Endothelial cell of umbilical vein (primary cell): ENCODE results near the gene ITPR1.

ENCODE experiments used
- CTCF ChIP-seq, 2 donors: IDR thresholded peaks; 1 replicate in 1 of 2; 2 replicates in 1 of 2; pipeline ENCODE4 v1.5.1; 2011; ENCODE audit warnings: low read length in 2 of 2, mild to moderate bottlenecking in 2 of 2, moderate library complexity in 2 of 2, control low read depth in 1 of 2, inconsistent platforms in 1 of 2, low read depth in 1 of 2; ENCODE audit not compliant: insufficient read depth in 1 of 2; ENCODE audit errors: extremely low read depth in 1 of 2
- EZH2 ChIP-seq: IDR thresholded peaks from 2 replicates; pipeline ENCODE4 v1.6.1; 2012; ENCODE audit warnings: borderline replicate concordance, low read depth, mild to moderate bottlenecking, moderate library complexity, low read length, inconsistent platforms; ENCODE audit not compliant: severe bottlenecking
- FOS ChIP-seq: IDR thresholded peaks from 2 replicates; pipeline ENCODE4 v1.6.1; 2011; ENCODE audit warnings: mild to moderate bottlenecking, low read length, moderate library complexity, borderline replicate concordance; ENCODE audit not compliant: insufficient read depth
- GATA2 ChIP-seq: IDR thresholded peaks from 2 replicates; pipeline ENCODE4 v1.7.0; 2011; ENCODE audit warnings: low read depth, mild to moderate bottlenecking, moderate library complexity, mixed read lengths, low read length; ENCODE audit not compliant: insufficient read length, insufficient read depth
- JUN ChIP-seq: IDR thresholded peaks from 2 replicates; pipeline ENCODE4 v1.6.1; 2011; ENCODE audit warnings: borderline replicate concordance, low read depth; ENCODE audit not compliant: insufficient read length, insufficient read depth
- MAX ChIP-seq: IDR thresholded peaks from 2 replicates; pipeline ENCODE4 v1.6.1; 2011; ENCODE audit not compliant: insufficient read depth, insufficient read length
- MYC ChIP-seq: IDR thresholded peaks from one replicate; pipeline ENCODE4 v1.6.1; 2011; ENCODE audit warnings: mild to moderate bottlenecking, low read depth, low read length
- POLR2A ChIP-seq: IDR thresholded peaks from 2 replicates; pipeline ENCODE4 v1.6.1; 2012; ENCODE audit warnings: low read depth, mild to moderate bottlenecking, control low read depth, low read length
- POLR2AphosphoS5 ChIP-seq: IDR thresholded peaks from 2 replicates; pipeline ENCODE4 v1.6.1; 2012; ENCODE audit warnings: low read depth, mild to moderate bottlenecking, control low read depth, low read length, moderate library complexity; ENCODE audit not compliant: insufficient read depth

- no peak for TF ChIP-seq CTCF (IDR thresholded peaks at IDR 0.05; ENCODE audit: extremely low read depth in 1 of 2, insufficient read depth in 1 of 2, low read depth in 1 of 2, low read length in 2 of 2)
- TF ChIP-seq MYC: no peak
- no peak for TF ChIP-seq POLR2A
- no peak for TF ChIP-seq POLR2AphosphoS5
- no peak for TF ChIP-seq MAX
- no peak for TF ChIP-seq EZH2
- TF ChIP-seq FOS: no peak
- no peak for TF ChIP-seq JUN
- no peak for TF ChIP-seq GATA2
These were observed 55.2 kb downstream of the ITPR1 start for GRCh38 chr3:4548356-4548755.
